ENCODE results near the gene APOA4. TPM values are rescaled to one million over a fixed set of nuclear protein-coding genes. Genes with fewer than 3 reads are reported as not detected.

APOA4 gene
- total and polyA plus RNA-seq, 2 experiments from 2014 or later: not detected

DNA sequence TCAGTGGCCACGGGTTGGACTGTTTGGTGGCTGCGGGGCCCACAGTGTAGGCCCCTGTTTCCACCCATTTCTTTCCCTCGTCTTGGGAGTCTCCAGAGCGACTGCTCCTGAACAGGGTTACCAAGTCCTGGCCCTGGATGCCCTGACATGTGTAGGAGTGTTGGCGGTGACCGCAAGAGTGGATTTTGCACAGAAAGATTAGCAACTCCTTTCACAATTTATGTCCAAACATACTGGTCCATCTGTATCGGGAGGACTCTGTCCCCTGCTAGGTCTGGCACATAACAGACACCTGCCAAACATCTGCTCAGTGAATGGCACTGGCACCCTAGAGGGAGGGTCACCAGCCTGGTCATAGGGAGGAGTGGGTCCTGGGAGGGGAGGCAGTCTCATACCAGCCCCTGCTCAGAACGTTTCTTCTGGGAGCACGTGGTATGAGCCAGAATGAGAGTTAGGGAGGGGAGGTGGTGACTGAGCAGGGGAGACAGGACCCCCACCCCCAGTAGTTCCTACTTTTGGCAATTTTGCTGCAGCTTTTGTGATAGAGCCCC lies 17.7 kb upstream of the APOA4 start:
- no peaks in the 10 kb centered on the region for H3K79me2 ChIP-seq (replicated peaks; ENCODE audit: insufficient read depth)
- no peak overlapping the region for H3K4me3 ChIP-seq
- no peaks in the 10 kb centered on the region for H4K20me1 ChIP-seq (replicated peaks; ENCODE audit: insufficient read depth)
- H3K4me1 ChIP-seq (ENCODE audit: insufficient read depth): no peaks in the 10 kb centered on the region
- H3K27me3 ChIP-seq (ENCODE audit: insufficient read depth): no peaks in the 10 kb centered on the region
- no peak overlapping the region for H3K27ac ChIP-seq (ENCODE audit: low read depth)
- Mint-ChIP-seq H3K27ac (no peak overlapping the region), H3K4me1 (peaks cover 26% of the 10 kb centered on the region), H3K4me3 (no peak overlapping the region), H3K27me3 (ENCODE audit: insufficient read depth, low read depth, poor library complexity) (peaks cover 14% of the 10 kb centered on the region), H3K36me3 (ENCODE audit: low read depth) (peaks cover 14% of the 10 kb centered on the region; the same call in 2 of the 3 replicates), H3K9me3 (no peaks in the 10 kb centered on the region)
- H3K4me2 ChIP-seq: no peak overlapping the region
- H2AFZ ChIP-seq: no peak overlapping the region
- no peaks in the 10 kb centered on the region for H3K9me2 ChIP-seq (ENCODE audit: insufficient read depth)
- DNase-seq (ENCODE audit: low spot score) (no peak), ATAC-seq (no peak)
- H3F3A ChIP-seq (replicated peaks; ENCODE audit: low read depth): 0 out of 2 replicates have a peak, but pooled peaks cover 3% of the 10 kb centered on the region
- TF ChIP-seq EZH2phosphoT487 (IDR thresholded peaks at IDR 0.05; ENCODE audit: unreplicated experiment) (no peak), ZNF114 (CRISPR knock-in tag; IDR thresholded peaks at IDR 0.05) (no peak), CREB1 (CRISPR knock-in tag; IDR thresholded peaks at IDR 0.05; ENCODE audit: low read depth) (no peak), ETS1 (IDR thresholded peaks at IDR 0.05) (no peak), POLR2AphosphoS5 (IDR thresholded peaks at IDR 0.05; ENCODE audit: low read depth) (no peak), ZNF331 (CRISPR knock-in tag; IDR thresholded peaks at IDR 0.05; ENCODE audit: low read depth) (no peak), ZNF462 (CRISPR knock-in tag; IDR thresholded peaks at IDR 0.05) (no peak), NANOG (IDR thresholded peaks at IDR 0.05; ENCODE audit: borderline replicate concordance) (no peak), JUNB (IDR thresholded peaks at IDR 0.05; ENCODE audit: unreplicated experiment) (no peak), EZH2 (IDR thresholded peaks at IDR 0.05; ENCODE audit: low read depth, unreplicated experiment) (no peak), STAT1 (IDR thresholded peaks at IDR 0.05; ENCODE audit: unreplicated experiment) (no peak), CTCF (conservative IDR thresholded peaks at IDR 0.05; ENCODE audit: low read depth in 2 of 2) (no peak)
- TF ChIP-seq, protein P1, sequence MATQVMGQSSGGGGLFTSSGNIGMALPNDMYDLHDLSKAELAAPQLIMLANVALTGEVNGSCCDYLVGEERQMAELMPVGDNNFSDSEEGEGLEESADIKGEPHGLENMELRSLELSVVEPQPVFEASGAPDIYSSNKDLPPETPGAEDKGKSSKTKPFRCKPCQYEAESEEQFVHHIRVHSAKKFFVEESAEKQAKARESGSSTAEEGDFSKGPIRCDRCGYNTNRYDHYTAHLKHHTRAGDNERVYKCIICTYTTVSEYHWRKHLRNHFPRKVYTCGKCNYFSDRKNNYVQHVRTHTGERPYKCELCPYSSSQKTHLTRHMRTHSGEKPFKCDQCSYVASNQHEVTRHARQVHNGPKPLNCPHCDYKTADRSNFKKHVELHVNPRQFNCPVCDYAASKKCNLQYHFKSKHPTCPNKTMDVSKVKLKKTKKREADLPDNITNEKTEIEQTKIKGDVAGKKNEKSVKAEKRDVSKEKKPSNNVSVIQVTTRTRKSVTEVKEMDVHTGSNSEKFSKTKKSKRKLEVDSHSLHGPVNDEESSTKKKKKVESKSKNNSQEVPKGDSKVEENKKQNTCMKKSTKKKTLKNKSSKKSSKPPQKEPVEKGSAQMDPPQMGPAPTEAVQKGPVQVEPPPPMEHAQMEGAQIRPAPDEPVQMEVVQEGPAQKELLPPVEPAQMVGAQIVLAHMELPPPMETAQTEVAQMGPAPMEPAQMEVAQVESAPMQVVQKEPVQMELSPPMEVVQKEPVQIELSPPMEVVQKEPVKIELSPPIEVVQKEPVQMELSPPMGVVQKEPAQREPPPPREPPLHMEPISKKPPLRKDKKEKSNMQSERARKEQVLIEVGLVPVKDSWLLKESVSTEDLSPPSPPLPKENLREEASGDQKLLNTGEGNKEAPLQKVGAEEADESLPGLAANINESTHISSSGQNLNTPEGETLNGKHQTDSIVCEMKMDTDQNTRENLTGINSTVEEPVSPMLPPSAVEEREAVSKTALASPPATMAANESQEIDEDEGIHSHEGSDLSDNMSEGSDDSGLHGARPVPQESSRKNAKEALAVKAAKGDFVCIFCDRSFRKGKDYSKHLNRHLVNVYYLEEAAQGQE (IDR thresholded peaks at IDR 0.05; ENCODE audit: unreplicated experiment): no peak
- H3K36me3 ChIP-seq (ENCODE audit: insufficient read depth): no peaks in the 10 kb centered on the region
